ENCODE data around the gene FNDC4.

GRCh38 chr2:27448381-27448780 is 46.6 kb downstream of the FNDC4 start:
- TF ChIP-seq USF1 (CRISPR knock-in tag; IDR thresholded peaks at IDR 0.05), result no peak
- no peak for TF ChIP-seq ZNF423 (CRISPR knock-in tag; IDR thresholded peaks at IDR 0.05)
- TF ChIP-seq TEAD1 (CRISPR knock-in tag; IDR thresholded peaks at IDR 0.05), result no peak
- no peak for TF ChIP-seq SP1 (CRISPR knock-in tag; conservative IDR thresholded peaks at IDR 0.05)
- no peak for TF ChIP-seq CREM (CRISPR knock-in tag; IDR thresholded peaks at IDR 0.05)
- no peak for TF ChIP-seq CTCF (IDR thresholded peaks at IDR 0.05)
- TF ChIP-seq TCF7 (CRISPR knock-in tag; IDR thresholded peaks at IDR 0.05; ENCODE audit: low read depth), result no peak
- TF ChIP-seq JAZF1 (CRISPR knock-in tag; IDR thresholded peaks at IDR 0.05), result no peak
- TF ChIP-seq NR3C1 (CRISPR knock-in tag; conservative IDR thresholded peaks at IDR 0.05; ENCODE audit: low read depth), result no peak
- no peak for TF ChIP-seq ZNF281 (CRISPR knock-in tag; IDR thresholded peaks at IDR 0.05)
- no peak for TF ChIP-seq ZNF121 (CRISPR knock-in tag; IDR thresholded peaks at IDR 0.05)
- TF ChIP-seq HMGA2 (CRISPR knock-in tag; IDR thresholded peaks at IDR 0.05), result no peak

All from WTC11 (cell line).